ENCODE measurements around the gene CCDC112. TPM values are rescaled to one million over a fixed set of nuclear protein-coding genes. Genes with fewer than 3 reads are reported as not detected.

CCDC112 gene
- total and polyA plus RNA-seq, 9 of the 15 experiments (the other 6 are each of a cell fraction or from before 2014, with no cell fraction given), result 3.3 to 15.3 (median 7.4) TPM

- TF ChIP-seq CBX2 (IDR thresholded peaks at IDR 0.05; ENCODE audit: insufficient read depth, low read length, poor library complexity, severe bottlenecking) (no peak), GTF3C2 (IDR thresholded peaks at IDR 0.05; ENCODE audit: borderline replicate concordance, extremely low read depth, insufficient read length) (no peak), RFX5 (IDR thresholded peaks at IDR 0.05; ENCODE audit: low read depth, low read length) (no peak), POU5F1 (IDR thresholded peaks at IDR 0.05; ENCODE audit: borderline replicate concordance, low read depth, low read length, partially characterized antibody) (no peak), CTCF (IDR thresholded peaks at IDR 0.05 in 2 of 3, conservative IDR thresholded peaks at IDR 0.05 in 1 of 3; ENCODE audit: insufficient read depth in 2 of 3, low read depth in 1 of 3, low read length in 3 of 3) (no peak), ZNF12 (CRISPR knock-in tag; IDR thresholded peaks at IDR 0.05) (no peak), HDGF (IDR thresholded peaks at IDR 0.05) (no peak)
- no peaks in the 10 kb centered on the region for H3K9me1 ChIP-seq (ENCODE audit: control insufficient read depth, insufficient read depth, low read length)
- H3K36me3 ChIP-seq (ENCODE audit: control insufficient read depth, insufficient read depth, low read length), result no peaks in the 10 kb centered on the region
- no peaks in the 10 kb centered on the region; a peak in 1 of 5 replicates for H3K27me3 ChIP-seq (ENCODE audit: control insufficient read depth in 2 of 2, insufficient read depth in 2 of 2, low read length in 2 of 2)
- intact Hi-C loops (cut with micrococcal nuclease) (no loop called here), in situ Hi-C loops (cut with MboI) (no loop called here)
- no peak for ATAC-seq
- no peak overlapping the region for H2AFZ ChIP-seq (ENCODE audit: low read depth, low read length)
- no peak overlapping the region for H3K27ac ChIP-seq (ENCODE audit: extremely low read depth, low read depth, low read length)
- 13% methylated on average over 1 of the region's 1 CpG for WGBS (ENCODE audit: insufficient coverage, low coverage, missing lambda C conversion rate)
- ChIA-PET POLR2A (no interaction called here), CTCF (ENCODE audit: low intra/inter-chr PET ratio) (no interaction called here)
- H3K79me2 ChIP-seq (ENCODE audit: control insufficient read depth, insufficient read depth, low read length), result no peaks in the 10 kb centered on the region
- no peak for DNase-seq (ENCODE audit: extremely low read depth in 1 of 4, low spot score in 3 of 4)
- BruUV-seq (replicated peaks), result no TSS peak
- H3K4me1 ChIP-seq (replicated peaks in 1 of 2; ENCODE audit: control insufficient read depth in 2 of 2, insufficient read depth in 2 of 2, low read length in 2 of 2), result no peaks in the 10 kb centered on the region; a peak in 2 of 5 replicates
- H3K9ac ChIP-seq (ENCODE audit: insufficient read depth in 1 of 2, low read depth in 2 of 2, low read length in 2 of 2), result no peak overlapping the region
- no peak overlapping the region for H3K4me3 ChIP-seq
- H3K9me3 ChIP-seq (replicated peaks; ENCODE audit: control insufficient read depth, insufficient read depth, low read depth, low read length), result no peaks in the 10 kb centered on the region
- no peak for FAIRE-seq
- H4K20me1 ChIP-seq (replicated peaks; ENCODE audit: control insufficient read depth, insufficient read depth, low read length), result no peaks in the 10 kb centered on the region
- no peak overlapping the region for H3K4me2 ChIP-seq (ENCODE audit: insufficient read depth, low read length)
Measured at GRCh38 chr5:115337882-115338281, 41.4 kb upstream of the CCDC112 start.

Data from K562 (cell line).